Trophoblast cell (in vitro differentiated cells and primary cell): ENCODE measurements around the gene BAG1.

Experiments
- DNase-seq, 2 donors: peaks; one replicate each; pipeline ENCODE4 v3.0.0-alpha.2; 2016
- H2AFZ ChIP-seq: 2 replicates; pipeline ENCODE4 v1.6.1; 2013; ENCODE audit warnings: low read length, moderate library complexity, mild to moderate bottlenecking; ENCODE audit not compliant: insufficient read depth, poor library complexity
- H2AK5ac ChIP-seq: 2 replicates; pipeline ENCODE4 v1.6.1; 2013; ENCODE audit warnings: mild to moderate bottlenecking, low read length
- H2BK120ac ChIP-seq: 2 replicates; pipeline ENCODE4 v1.6.1; 2013; ENCODE audit warnings: low read length, mild to moderate bottlenecking, moderate library complexity; ENCODE audit not compliant: insufficient read depth, poor library complexity
- H2BK12ac ChIP-seq: 2 replicates; pipeline ENCODE4 v1.6.1; 2013; ENCODE audit warnings: mild to moderate bottlenecking, low read length, moderate library complexity
- H2BK5ac ChIP-seq: 2 replicates; pipeline ENCODE4 v1.6.1; 2013; ENCODE audit warnings: low read length, low read depth, moderate library complexity, mild to moderate bottlenecking; ENCODE audit not compliant: poor library complexity
- H3K14ac ChIP-seq: 2 replicates; pipeline ENCODE4 v1.6.1; 2013; ENCODE audit warnings: mild to moderate bottlenecking, low read length
- H3K18ac ChIP-seq: 2 replicates; pipeline ENCODE4 v1.6.1; 2013; ENCODE audit warnings: mild to moderate bottlenecking, low read length
- H3K23ac ChIP-seq: 2 replicates; pipeline ENCODE4 v1.6.1; 2013; ENCODE audit warnings: low read length
- H3K27ac ChIP-seq: 2 replicates; pipeline ENCODE4 v1.5.1; 2013; ENCODE audit warnings: low read depth, mild to moderate bottlenecking, inconsistent platforms, low read length, moderate library complexity
- H3K27me3 ChIP-seq: 2 replicates; pipeline ENCODE4 v1.6.1; 2013; ENCODE audit warnings: inconsistent platforms, mild to moderate bottlenecking, low read length, moderate library complexity; ENCODE audit not compliant: insufficient read depth
- H3K36me3 ChIP-seq, 2 experiments: 1 replicate in 1 of 2; 2 replicates in 1 of 2; pipeline ENCODE4 v1.6.1; 2013; ENCODE audit warnings: low read length in 2 of 2, mild to moderate bottlenecking in 2 of 2, moderate library complexity in 1 of 2; ENCODE audit not compliant: insufficient read depth in 2 of 2, control insufficient read depth in 1 of 2
- H3K4ac ChIP-seq: 2 replicates; pipeline ENCODE4 v1.6.1; 2013; ENCODE audit warnings: low read depth, mild to moderate bottlenecking, low read length, moderate library complexity
- H3K4me1 ChIP-seq, 2 experiments: 1 replicate in 1 of 2; 2 replicates in 1 of 2; pipeline ENCODE4 v1.6.1; 2013; ENCODE audit warnings: low read length in 2 of 2, mild to moderate bottlenecking in 2 of 2, moderate library complexity in 1 of 2; ENCODE audit not compliant: insufficient read depth in 2 of 2, control insufficient read depth in 1 of 2
- H3K4me2 ChIP-seq: 2 replicates; pipeline ENCODE4 v1.6.1; 2013; ENCODE audit warnings: inconsistent platforms, mild to moderate bottlenecking, low read length, moderate library complexity
- H3K4me3 ChIP-seq: 2 replicates; pipeline ENCODE4 v1.5.1; 2013; ENCODE audit warnings: mild to moderate bottlenecking, low read depth, low read length, inconsistent platforms
- H3K79me1 ChIP-seq: one replicate; pipeline ENCODE4 v1.6.1; 2013; ENCODE audit warnings: low read length
- H3K79me2 ChIP-seq: 2 replicates; pipeline ENCODE4 v1.6.1; 2013; ENCODE audit warnings: low read length, mild to moderate bottlenecking; ENCODE audit not compliant: control insufficient read depth, insufficient read depth, poor library complexity
- H3K9ac ChIP-seq: 2 replicates; pipeline ENCODE4 v1.6.1; 2013; ENCODE audit warnings: mild to moderate bottlenecking, low read length
- H3K9me3 ChIP-seq: 2 replicates; pipeline ENCODE4 v1.6.1; 2013; ENCODE audit warnings: low read depth, mild to moderate bottlenecking, control low read depth, inconsistent platforms, low read length; ENCODE audit not compliant: insufficient read depth
- H4K12ac ChIP-seq: 2 replicates; pipeline ENCODE4 v1.6.1; 2013; ENCODE audit warnings: low read depth, mild to moderate bottlenecking, low read length, moderate library complexity
- H4K8ac ChIP-seq: 2 replicates; pipeline ENCODE4 v1.6.1; 2013; ENCODE audit warnings: low read depth, mild to moderate bottlenecking, low read length, moderate library complexity
- H4K91ac ChIP-seq: one replicate; pipeline ENCODE4 v1.6.1; 2013; ENCODE audit warnings: low read depth, mild to moderate bottlenecking, low read length, moderate library complexity
- WGBS: extraction: QIAGEN DNeasy Blood & Tissue Kit; methylation state at CpG from one replicate; pipeline ENCODE4 v1.1.7; 2013; ENCODE audit warnings: missing lambda C conversion rate; ENCODE audit not compliant: insufficient read length, insufficient coverage; ENCODE audit errors: extremely low coverage; 5-methylcytosine and 5-hydroxymethylcytosine counted together

Gene BAG1

DNA sequence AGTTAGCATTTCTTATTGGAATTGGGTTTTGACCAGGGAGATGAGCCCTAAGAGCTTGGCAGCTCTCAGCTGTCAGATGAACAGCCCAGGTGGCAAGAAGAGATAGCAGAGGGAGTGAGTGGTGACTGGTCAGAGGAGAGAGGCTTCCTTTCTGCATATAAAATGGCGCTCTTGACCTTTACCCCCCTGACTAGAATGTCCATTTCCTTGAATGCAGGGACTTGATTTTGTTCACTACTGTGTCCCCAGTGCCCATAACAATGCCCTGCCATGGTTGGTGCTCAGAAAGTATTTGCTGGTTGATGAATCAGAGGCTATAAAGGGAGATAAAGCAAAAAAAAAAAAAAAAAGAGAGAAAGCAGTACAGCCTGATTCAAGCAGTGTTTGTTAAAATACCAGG is 7.6 kb upstream of the BAG1 start:
- no peak overlapping the region for H2BK5ac ChIP-seq
- no peaks in the 10 kb centered on the region for H3K27me3 ChIP-seq
- no peak for DNase-seq
- no peaks in the 10 kb centered on the region for H3K79me2 ChIP-seq
- H3K14ac ChIP-seq, result no peak overlapping the region
- no peak overlapping the region for H3K27ac ChIP-seq
- no peak overlapping the region for H2AK5ac ChIP-seq
- no peaks in the 10 kb centered on the region for H3K79me1 ChIP-seq
- no peak overlapping the region for H2BK12ac ChIP-seq
- no peak overlapping the region for H4K8ac ChIP-seq
- H3K4me1 ChIP-seq, result no peaks in the 10 kb centered on the region
- H3K18ac ChIP-seq, result no peak overlapping the region
- no peak overlapping the region for H2AFZ ChIP-seq
- H3K9me3 ChIP-seq, result no peaks in the 10 kb centered on the region
- H3K9ac ChIP-seq, result no peak overlapping the region
- WGBS, result no CpG with 5 or more reads among the region's 1 CpG
- H2BK120ac ChIP-seq, result no peak overlapping the region
- no peak overlapping the region for H3K4ac ChIP-seq
- no peak overlapping the region for H3K23ac ChIP-seq
- H3K4me3 ChIP-seq, result no peak overlapping the region
- no peak overlapping the region for H4K12ac ChIP-seq
- no peak overlapping the region for H3K4me2 ChIP-seq
- no peak overlapping the region for H4K91ac ChIP-seq
- peaks cover 22 to 28% of the 10 kb centered on the region in 2 experiments for H3K36me3 ChIP-seq

DNA sequence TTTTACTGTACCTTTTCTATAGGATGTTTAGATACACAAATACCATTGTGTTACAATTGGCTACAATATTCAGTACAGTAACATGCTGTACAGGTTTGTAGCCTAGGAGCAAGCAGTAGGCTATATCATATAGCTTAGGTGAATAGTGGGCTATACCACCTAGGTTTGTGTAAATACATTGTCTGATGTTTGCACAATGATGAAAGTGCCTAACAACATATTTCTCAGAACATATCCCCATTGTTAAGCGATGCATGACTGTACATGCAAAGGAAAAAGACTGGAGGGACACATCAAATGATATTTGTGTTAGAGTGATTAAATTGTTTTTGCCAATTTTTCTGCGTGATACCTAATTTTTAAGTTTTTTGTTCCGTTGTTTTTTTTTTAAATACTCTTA is 5.6 kb upstream of the BAG1 start:
- H3K4me3 ChIP-seq, result no peak overlapping the region
- no peak for DNase-seq
- no peak overlapping the region for H2BK12ac ChIP-seq
- H4K91ac ChIP-seq, result no peak overlapping the region
- H2BK5ac ChIP-seq, result no peak overlapping the region
- no peaks in the 10 kb centered on the region for H3K27me3 ChIP-seq
- peaks cover 16 to 20% of the 10 kb centered on the region in 2 experiments for H3K36me3 ChIP-seq
- H2AFZ ChIP-seq, result no peak overlapping the region
- H4K8ac ChIP-seq, result no peak overlapping the region
- H3K79me2 ChIP-seq, result peaks cover 2% of the 10 kb centered on the region
- H4K12ac ChIP-seq, result no peak overlapping the region
- H3K79me1 ChIP-seq, result peaks cover 2% of the 10 kb centered on the region
- no peak overlapping the region for H3K18ac ChIP-seq
- peaks cover 1% of the 10 kb centered on the region for H3K9me3 ChIP-seq
- H3K27ac ChIP-seq, result no peak overlapping the region
- H3K14ac ChIP-seq, result no peak overlapping the region
- H3K9ac ChIP-seq, result no peak overlapping the region
- no peak overlapping the region for H2BK120ac ChIP-seq
- no peak overlapping the region for H3K4me2 ChIP-seq
- no peak overlapping the region for H3K4ac ChIP-seq
- H3K4me1 ChIP-seq, result peaks cover 4 to 5% of the 10 kb centered on the region in 2 experiments
- no peak overlapping the region for H2AK5ac ChIP-seq
- WGBS, result no CpG with 5 or more reads among the region's 3 CpGs
- H3K23ac ChIP-seq, result no peak overlapping the region

GRCh38 chr9:33267151-33267767 is 2.8 kb upstream of the BAG1 start:
- no peak overlapping the region for H2BK12ac ChIP-seq
- H3K4ac ChIP-seq, result no peak overlapping the region
- H3K18ac ChIP-seq, result no peak overlapping the region
- H3K79me2 ChIP-seq, result peaks cover 15% of the 10 kb centered on the region
- no peak overlapping the region for H3K4me2 ChIP-seq
- H2AK5ac ChIP-seq, result no peak overlapping the region
- no peak overlapping the region for H3K27ac ChIP-seq
- H3K27me3 ChIP-seq, result no peaks in the 10 kb centered on the region
- H2BK5ac ChIP-seq, result no peak overlapping the region
- H2AFZ ChIP-seq, result no peak overlapping the region
- H3K4me3 ChIP-seq, result no peak overlapping the region
- H3K36me3 ChIP-seq, result peaks cover 7 to 15% of the 10 kb centered on the region in 2 experiments
- no peak overlapping the region for H3K9ac ChIP-seq
- H4K91ac ChIP-seq, result no peak overlapping the region
- no peak overlapping the region for H4K8ac ChIP-seq
- no peak overlapping the region for H3K14ac ChIP-seq
- H3K4me1 ChIP-seq, result peaks cover 7 to 9% of the 10 kb centered on the region in 2 experiments
- peaks cover 13% of the 10 kb centered on the region for H3K79me1 ChIP-seq
- H3K9me3 ChIP-seq, result peaks cover 2% of the 10 kb centered on the region
- H2BK120ac ChIP-seq, result no peak overlapping the region
- H3K23ac ChIP-seq, result no peak overlapping the region
- no peak for DNase-seq
- no peak overlapping the region for H4K12ac ChIP-seq

DNA sequence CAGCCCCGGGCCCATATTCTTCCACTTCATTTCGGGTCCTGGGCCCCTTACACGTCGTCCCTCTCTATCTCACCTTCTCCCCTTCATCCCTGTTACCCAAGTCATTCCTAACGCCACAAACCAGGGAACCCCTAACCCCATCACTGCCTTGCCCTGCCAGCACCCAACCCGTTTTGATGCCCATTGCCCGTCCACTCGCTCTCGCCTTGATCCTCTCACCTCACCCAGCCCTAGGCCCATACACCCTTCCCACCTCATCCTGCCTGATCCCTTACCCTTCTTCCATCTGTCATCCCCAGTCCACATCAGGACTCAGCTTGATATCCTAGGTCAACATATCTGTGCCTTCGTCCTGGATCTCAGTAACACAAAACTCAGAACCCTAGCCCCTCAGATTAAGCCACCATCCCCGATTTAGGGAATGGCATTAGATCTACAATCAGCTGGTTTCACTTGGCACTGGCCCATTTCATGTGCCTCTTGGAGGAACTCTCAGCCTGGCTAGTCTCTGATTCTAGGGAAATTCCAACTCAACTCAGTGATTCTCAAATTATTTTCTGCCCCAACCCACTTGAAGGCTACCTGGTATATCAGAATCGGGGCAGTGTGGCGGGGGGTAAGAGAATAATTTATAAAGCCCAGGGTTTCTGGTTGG is 830 bp upstream of the BAG1 start:
- Histone ChIP-seq H3K4me1 (peaks cover 7 to 9% of the 10 kb centered on the region in 2 experiments), H3K4ac (peak overlapping the region; percentile 66), H4K91ac (peak overlapping the region; percentile 73), H2BK5ac (peak overlapping the region; percentile 5), H3K9ac (peak overlapping the region; percentile 59), H2AK5ac (peak overlapping the region; percentile 86), H2BK120ac (peak overlapping the region; percentile 27), H3K18ac (peak overlapping the region; percentile 76), H2AFZ (peak overlapping the region; percentile 78), H3K27ac (peak overlapping the region; percentile 21), H3K4me3 (peak overlapping the region; percentile 81), H2BK12ac (no peak overlapping the region), H3K79me2 (peaks cover 15% of the 10 kb centered on the region), H3K23ac (no peak overlapping the region), H3K79me1 (peaks cover 13% of the 10 kb centered on the region), H4K8ac (peak overlapping the region; percentile 91), H3K36me3 (peaks cover 5 to 9% of the 10 kb centered on the region in 2 experiments), H3K9me3 (peaks cover 2% of the 10 kb centered on the region), H3K27me3 (no peaks in the 10 kb centered on the region), H3K14ac (peak overlapping the region; percentile 52), H4K12ac (peak overlapping the region; percentile 79), H3K4me2 (peak overlapping the region; percentile 91)
- WGBS, result no CpG with 5 or more reads among the region's 13 CpGs
- DNase-seq, result peak in 1 of 2 donors; percentile 12
